ENCODE results near the gene SBF2. TPM values are rescaled to one million over a fixed set of nuclear protein-coding genes. Genes with fewer than 3 reads are reported as not detected.

Gene SBF2
- total RNA-seq, 4 donors from 2014 or later = 52.8 to 87.9 (median 62.4) TPM

GRCh38 chr11:10311802-10312201, 17.8 kb upstream of the SBF2 start:
- WGBS, 2 donors (ENCODE audit: low coverage in 1 of 2) = 90 to 93% methylated on average over 2 of the region's 2 CpGs
- ATAC-seq = no peak
- H3K36me3 ChIP-seq = no peaks in the 10 kb centered on the region
- H3K9me3 ChIP-seq = no peaks in the 10 kb centered on the region
- H3K4me1 ChIP-seq = peaks cover 2 to 47% (median 5%) of the 10 kb centered on the region in 3 donors
- no peak for TF ChIP-seq POLR2A (IDR thresholded peaks at IDR 0.05)
- no peak for TF ChIP-seq EP300 (IDR thresholded peaks at IDR 0.05)
- no peak for TF ChIP-seq POLR2AphosphoS5 (IDR thresholded peaks at IDR 0.05)
- TF ChIP-seq, protein P1, sequence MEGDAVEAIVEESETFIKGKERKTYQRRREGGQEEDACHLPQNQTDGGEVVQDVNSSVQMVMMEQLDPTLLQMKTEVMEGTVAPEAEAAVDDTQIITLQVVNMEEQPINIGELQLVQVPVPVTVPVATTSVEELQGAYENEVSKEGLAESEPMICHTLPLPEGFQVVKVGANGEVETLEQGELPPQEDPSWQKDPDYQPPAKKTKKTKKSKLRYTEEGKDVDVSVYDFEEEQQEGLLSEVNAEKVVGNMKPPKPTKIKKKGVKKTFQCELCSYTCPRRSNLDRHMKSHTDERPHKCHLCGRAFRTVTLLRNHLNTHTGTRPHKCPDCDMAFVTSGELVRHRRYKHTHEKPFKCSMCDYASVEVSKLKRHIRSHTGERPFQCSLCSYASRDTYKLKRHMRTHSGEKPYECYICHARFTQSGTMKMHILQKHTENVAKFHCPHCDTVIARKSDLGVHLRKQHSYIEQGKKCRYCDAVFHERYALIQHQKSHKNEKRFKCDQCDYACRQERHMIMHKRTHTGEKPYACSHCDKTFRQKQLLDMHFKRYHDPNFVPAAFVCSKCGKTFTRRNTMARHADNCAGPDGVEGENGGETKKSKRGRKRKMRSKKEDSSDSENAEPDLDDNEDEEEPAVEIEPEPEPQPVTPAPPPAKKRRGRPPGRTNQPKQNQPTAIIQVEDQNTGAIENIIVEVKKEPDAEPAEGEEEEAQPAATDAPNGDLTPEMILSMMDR (IDR thresholded peaks at IDR 0.05) = no peak
- no peak overlapping the region for H3K4me3 ChIP-seq
- H3K27ac ChIP-seq = no peak overlapping the region
- H3K27me3 ChIP-seq = no peaks in the 10 kb centered on the region

DNA sequence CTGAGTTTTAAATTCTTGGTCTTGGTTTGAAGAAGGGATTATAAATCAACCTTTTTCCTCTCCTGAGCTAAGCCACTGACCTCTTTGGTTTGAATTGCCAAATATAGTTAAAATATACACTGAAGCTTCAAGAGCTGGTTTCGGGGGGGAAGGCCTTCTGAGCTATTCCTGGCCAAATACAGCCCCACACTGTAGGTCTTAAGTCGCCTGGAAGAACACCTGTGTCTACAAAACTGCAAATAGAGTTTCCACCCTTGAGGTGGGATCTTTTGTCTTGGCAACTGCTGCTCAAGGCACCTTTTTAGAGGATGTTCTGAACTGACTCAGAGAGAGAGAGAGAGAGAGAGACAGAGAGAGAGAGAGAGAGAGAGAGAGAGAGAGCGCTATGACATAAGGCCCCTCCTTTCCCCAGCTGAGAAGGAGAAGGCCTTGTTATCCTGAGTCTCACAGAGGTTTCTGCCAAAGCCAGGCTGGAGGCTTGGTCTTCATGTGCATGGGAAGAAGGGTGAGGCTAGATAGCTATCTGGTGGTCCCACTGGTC, 16.4 kb upstream of the SBF2 start:
- Histone ChIP-seq H3K27me3 (no peaks in the 10 kb centered on the region), H3K36me3 (no peaks in the 10 kb centered on the region), H3K4me1 (peaks cover 2 to 56% (median 4%) of the 10 kb centered on the region in 3 donors), H3K4me3 (no peak overlapping the region), H3K27ac (peak overlapping the region in 3 of 4 donors; percentile 42 to 94 (median 92)), H3K9me3 (no peaks in the 10 kb centered on the region)
- 100% methylated on average over 1 of the region's 3 CpGs; no CpG with 5 or more reads in 1 of the 2 donors for WGBS, 2 donors (ENCODE audit: low coverage in 1 of 2)
- TF ChIP-seq, protein P1 (IDR thresholded peaks at IDR 0.05) = no peak
- peak in 1 of 2 donors; percentile 12 for TF ChIP-seq POLR2A (IDR thresholded peaks at IDR 0.05)
- ATAC-seq = no peak

GRCh38 chr11:10309163-10310093, 15.4 kb upstream of the SBF2 start:
- no peaks in the 10 kb centered on the region for H3K9me3 ChIP-seq
- H3K4me1 ChIP-seq = peaks cover 2 to 58% (median 4%) of the 10 kb centered on the region in 3 donors
- H3K27me3 ChIP-seq = no peaks in the 10 kb centered on the region
- peak overlapping the region; percentile 17 to 94 (median 93) for H3K27ac ChIP-seq
- TF ChIP-seq, protein P1 (IDR thresholded peaks at IDR 0.05) = no peak
- peak; percentile 10 to 41 for TF ChIP-seq POLR2A (IDR thresholded peaks at IDR 0.05)
- peak; percentile 2 for TF ChIP-seq POLR2AphosphoS5 (IDR thresholded peaks at IDR 0.05)
- WGBS, 2 donors (ENCODE audit: low coverage in 1 of 2) = 30 to 42% methylated on average over 6 to 7 of the region's 12 CpGs
- H3K36me3 ChIP-seq = no peaks in the 10 kb centered on the region
- H3K4me3 ChIP-seq = no peak overlapping the region
- peak; percentile 3 for ATAC-seq

DNA sequence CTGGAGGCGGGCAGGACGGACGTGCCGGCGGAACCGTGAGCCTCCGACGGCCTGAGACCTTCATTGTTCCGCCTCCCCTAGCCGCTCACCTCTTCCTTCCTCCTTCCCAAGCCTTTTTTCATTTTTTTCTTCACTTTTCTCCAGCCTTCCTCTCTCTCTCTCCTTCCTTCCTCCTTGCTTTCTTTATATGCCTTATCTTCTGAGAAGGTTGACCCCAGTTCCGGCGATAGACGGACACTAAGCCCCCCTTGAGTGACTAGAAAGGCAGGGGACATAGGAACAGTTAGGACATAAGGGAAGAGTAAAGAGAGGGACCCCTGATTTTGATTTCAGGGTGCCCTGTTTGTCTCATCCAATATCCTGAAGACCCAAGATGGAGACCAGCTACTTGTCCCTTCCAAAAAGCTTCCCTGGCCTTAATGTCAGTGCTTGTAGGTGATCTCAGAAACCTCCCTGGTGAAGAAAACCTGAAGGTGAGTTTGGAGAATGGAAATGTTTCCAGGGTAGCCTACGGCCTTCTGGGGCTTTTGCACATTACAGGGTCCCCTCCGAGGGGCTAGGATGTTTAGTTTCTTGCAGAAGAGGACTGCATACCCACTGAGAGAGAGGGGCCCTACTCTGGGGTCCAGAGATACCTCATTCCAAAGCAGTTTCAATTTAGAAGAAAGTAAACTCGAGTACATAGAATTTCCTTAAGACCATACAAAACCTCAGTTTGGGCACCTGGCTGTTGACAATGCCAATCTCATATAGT, 14.4 kb upstream of the SBF2 start:
- Histone ChIP-seq H3K27me3 (no peaks in the 10 kb centered on the region), H3K9me3 (no peaks in the 10 kb centered on the region), H3K4me1 (peaks cover 2 to 68% (median 9%) of the 10 kb centered on the region in 3 donors), H3K27ac (peak overlapping the region; percentile 13 to 94 (median 93)), H3K4me3 (peak overlapping the region; percentile 72 to 76), H3K36me3 (no peaks in the 10 kb centered on the region)
- ATAC-seq = no peak
- WGBS, 2 donors (ENCODE audit: low coverage in 1 of 2) = 17 to 25% methylated on average over 11 to 12 of the region's 16 CpGs
- TF ChIP-seq, protein P1 (IDR thresholded peaks at IDR 0.05) = no peak
- peak in 1 of 2 donors; percentile 23 for TF ChIP-seq POLR2A (IDR thresholded peaks at IDR 0.05)

Measured in gastroesophageal sphincter (tissue), 4 donors.